Measurements from ENCODE around the gene P4HTM. TPM values are rescaled to one million over a fixed set of nuclear protein-coding genes. Genes with fewer than 3 reads are reported as not detected.

The P4HTM gene
- total RNA-seq, 2 donors from 2014 or later = 57.6 to 75.1 TPM

GRCh38 chr3:48983096-48983495, 6.9 kb upstream of the P4HTM start:
- Histone ChIP-seq H3K27ac (no peak overlapping the region), H3K27me3 (replicated peaks; ENCODE audit: insufficient read depth) (no peaks in the 10 kb centered on the region), H3K36me3 (peaks cover 62% of the 10 kb centered on the region), H3K9me3 (no peaks in the 10 kb centered on the region), H3K4me3 (no peak overlapping the region), H3K4me1 (ENCODE audit: control insufficient read depth in 1 of 2, low read depth in 2 of 2) (peaks cover 0 to 4% of the 10 kb centered on the region in 2 donors)
- no peak for TF ChIP-seq CTCF (IDR thresholded peaks at IDR 0.05)
- ATAC-seq (ENCODE audit: insufficient number of reproducible peaks, low FRiP score, low read depth) (no peak), DNase-seq (ENCODE audit: low spot score) (no peak)

DNA sequence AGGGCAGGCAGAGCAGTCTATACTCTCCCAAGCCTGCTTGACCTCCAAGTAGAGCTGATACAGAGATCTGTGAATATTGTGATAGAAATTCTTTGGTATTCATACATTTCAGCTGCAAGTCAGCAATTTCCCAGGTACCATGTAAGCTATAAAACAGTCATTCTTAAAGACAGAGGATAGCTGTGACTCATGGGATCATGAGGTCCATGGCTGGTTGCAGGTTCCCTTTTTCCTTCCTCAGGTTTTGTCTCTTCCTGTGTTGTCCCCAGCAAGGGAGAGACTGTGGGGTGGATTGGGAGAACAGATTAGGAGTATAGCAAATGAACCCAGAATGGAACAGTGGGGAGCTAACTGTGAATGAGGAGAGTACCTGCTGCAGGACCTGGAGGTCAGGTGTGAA, 5.4 kb upstream of the P4HTM start:
- ATAC-seq (ENCODE audit: insufficient number of reproducible peaks, low FRiP score, low read depth) = no peak
- Histone ChIP-seq H3K27me3 (replicated peaks; ENCODE audit: insufficient read depth) (no peaks in the 10 kb centered on the region), H3K36me3 (peaks cover 49% of the 10 kb centered on the region), H3K27ac (no peak overlapping the region), H3K4me1 (ENCODE audit: control insufficient read depth in 1 of 2, low read depth in 2 of 2) (peaks cover 0 to 16% of the 10 kb centered on the region in 2 donors), H3K9me3 (no peaks in the 10 kb centered on the region), H3K4me3 (no peak overlapping the region)
- TF ChIP-seq CTCF (IDR thresholded peaks at IDR 0.05) = no peak
- no peak for DNase-seq (ENCODE audit: low spot score)

DNA sequence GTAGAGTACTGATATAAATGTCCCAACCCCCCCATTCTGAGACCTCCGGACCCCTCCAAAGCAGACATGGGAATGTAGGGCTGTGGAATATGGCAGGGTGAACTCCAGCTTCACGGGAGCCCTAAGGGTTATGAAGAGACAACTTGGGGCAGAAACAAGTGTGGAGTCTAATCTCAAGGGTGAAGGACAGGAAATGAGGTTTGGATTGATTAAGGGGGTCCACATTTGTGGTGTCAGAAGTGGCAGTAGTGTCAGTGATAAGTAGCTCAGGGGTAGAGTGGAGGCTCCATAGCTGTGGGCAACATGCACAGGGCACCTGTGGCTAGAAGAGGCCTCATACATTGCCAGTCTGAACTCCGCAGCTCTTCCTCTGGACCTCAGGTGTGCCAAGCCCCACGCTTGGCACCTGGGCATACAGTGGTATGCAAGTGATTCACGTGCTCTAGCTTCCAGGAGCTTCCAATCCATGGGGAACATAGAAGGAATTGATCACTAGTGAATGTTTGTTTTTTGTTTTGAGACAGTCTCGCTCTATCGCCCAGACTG, 4.1 kb upstream of the P4HTM start:
- no peak for ATAC-seq (ENCODE audit: insufficient number of reproducible peaks, low FRiP score, low read depth)
- Histone ChIP-seq H3K27ac (no peak overlapping the region), H3K36me3 (peaks cover 38% of the 10 kb centered on the region), H3K4me1 (ENCODE audit: control insufficient read depth in 1 of 2, low read depth in 2 of 2) (peaks cover 0 to 18% of the 10 kb centered on the region in 2 donors), H3K9me3 (no peaks in the 10 kb centered on the region), H3K4me3 (no peak overlapping the region), H3K27me3 (replicated peaks; ENCODE audit: insufficient read depth) (no peaks in the 10 kb centered on the region)
- DNase-seq (ENCODE audit: low spot score) = no peak
- no peak for TF ChIP-seq CTCF (IDR thresholded peaks at IDR 0.05)

DNA sequence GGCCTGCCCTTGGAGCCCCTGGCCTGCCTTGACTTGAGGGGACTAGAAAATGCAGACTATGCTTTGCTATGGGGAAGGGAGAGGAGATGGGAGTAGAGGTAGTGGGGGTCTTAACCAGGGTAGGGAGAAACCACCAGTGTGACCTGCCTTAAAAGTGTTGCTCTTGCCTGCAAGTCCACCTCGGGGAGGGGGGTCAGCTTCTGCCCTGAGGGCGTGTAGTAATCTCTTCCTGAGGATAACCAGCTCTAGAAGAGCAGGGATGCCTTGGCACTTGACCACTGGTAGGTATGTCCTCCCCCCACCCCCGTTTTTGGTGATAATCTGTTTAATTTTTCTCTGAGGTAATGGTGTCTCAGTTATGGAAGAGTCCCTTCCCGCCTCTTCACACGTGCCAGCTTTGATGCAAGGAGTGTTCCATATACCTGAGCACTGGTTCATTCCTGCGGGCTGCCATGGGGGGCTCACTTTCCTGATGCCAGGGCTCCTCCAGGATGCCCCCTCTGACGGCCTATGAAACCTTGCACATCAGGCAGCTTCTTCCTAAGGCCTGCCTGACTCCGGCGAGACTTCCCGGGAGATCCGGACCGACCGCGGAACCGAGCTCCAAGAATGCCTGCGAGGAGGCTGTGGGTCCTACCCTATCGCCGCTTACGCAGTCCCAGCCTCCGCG, 780 bp upstream of the P4HTM start:
- H3K27me3 ChIP-seq (replicated peaks; ENCODE audit: insufficient read depth) = no peaks in the 10 kb centered on the region
- H3K9me3 ChIP-seq = no peaks in the 10 kb centered on the region
- H3K36me3 ChIP-seq = peaks cover 11% of the 10 kb centered on the region
- peak overlapping the region; percentile 93 to 95 for H3K27ac ChIP-seq
- DNase-seq (ENCODE audit: low spot score) = no peak
- TF ChIP-seq CTCF (IDR thresholded peaks at IDR 0.05) = no peak
- no peak for ATAC-seq (ENCODE audit: insufficient number of reproducible peaks, low FRiP score, low read depth)
- H3K4me3 ChIP-seq = peak overlapping the region; percentile 88
- H3K4me1 ChIP-seq (ENCODE audit: control insufficient read depth in 1 of 2, low read depth in 2 of 2) = peaks cover 9 to 32% of the 10 kb centered on the region in 2 donors

DNA sequence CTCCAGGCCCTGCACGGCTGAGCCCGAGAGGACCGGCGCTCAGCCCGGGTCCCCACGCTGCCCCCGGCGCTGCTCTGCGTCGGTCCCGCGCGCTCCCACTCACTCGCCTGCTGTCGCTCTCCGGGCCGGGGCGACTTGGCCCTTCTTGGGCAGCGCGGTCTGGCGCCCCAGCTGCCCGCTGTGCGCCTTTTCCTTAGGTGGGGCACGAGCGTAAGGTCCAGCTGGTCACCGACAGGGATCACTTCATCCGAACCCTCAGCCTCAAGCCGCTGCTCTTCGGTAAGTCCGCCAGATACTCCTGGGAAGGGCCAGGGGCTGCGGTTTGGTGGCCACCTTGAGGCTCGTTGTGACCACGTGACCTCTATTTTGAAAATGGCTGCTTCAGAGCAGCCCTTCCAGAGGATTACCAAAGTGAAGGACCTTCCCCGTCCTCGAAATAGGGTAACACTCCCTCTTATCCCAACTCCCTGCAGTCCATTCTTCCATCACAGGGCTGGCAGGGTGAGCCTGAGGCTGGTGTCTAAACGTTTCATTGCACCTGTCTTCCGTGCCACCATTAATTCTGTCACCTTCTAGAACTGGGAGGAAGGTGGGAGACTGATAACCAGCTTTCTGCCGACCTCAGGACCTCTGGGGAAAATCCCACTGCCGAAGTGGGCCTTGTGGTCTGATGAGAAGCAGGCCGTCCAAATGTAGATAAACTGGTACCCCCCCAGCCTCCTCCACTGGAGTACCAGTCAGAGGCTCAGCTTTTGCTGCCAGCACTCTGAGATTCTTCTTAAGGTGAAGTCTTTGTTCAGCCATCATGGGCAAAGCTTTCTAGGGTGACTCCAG, 812 bp downstream of the P4HTM start:
- no peak for TF ChIP-seq CTCF (IDR thresholded peaks at IDR 0.05)
- Histone ChIP-seq H3K9me3 (no peaks in the 10 kb centered on the region), H3K4me1 (ENCODE audit: control insufficient read depth in 1 of 2, low read depth in 2 of 2) (peaks cover 9 to 32% of the 10 kb centered on the region in 2 donors), H3K4me3 (peak overlapping the region; percentile 88), H3K27ac (peak overlapping the region; percentile 93 to 95), H3K36me3 (peaks cover 6% of the 10 kb centered on the region), H3K27me3 (replicated peaks; ENCODE audit: insufficient read depth) (no peaks in the 10 kb centered on the region)
- ATAC-seq (ENCODE audit: insufficient number of reproducible peaks, low FRiP score, low read depth) (no peak), DNase-seq (ENCODE audit: low spot score) (no peak)
